ENCODE data around the gene TPM2. TPM values are rescaled to one million over a fixed set of nuclear protein-coding genes. Genes with fewer than 3 reads are reported as not detected.
A peak's percentile ranks its signal among the peaks of the same experiment; 100 is the strongest.

Gene TPM2
- total and polyA plus RNA-seq, 2 donors from 2014 or later = 218 to 287 TPM

- no peak for TF ChIP-seq CTCF (IDR thresholded peaks at IDR 0.05; ENCODE audit: borderline replicate concordance, extremely low read depth, insufficient read depth)
- Histone ChIP-seq H3K36me3 (ENCODE audit: control insufficient read depth in 2 of 3, insufficient read depth in 3 of 3, low read length in 3 of 3) (peaks cover 0 to 2% (median 0%) of the 10 kb centered on the region in 3 donors), H3K9me3 (ENCODE audit: control insufficient read depth in 2 of 3, insufficient read depth in 1 of 3, low read length in 3 of 3) (no peaks in the 10 kb centered on the region), H3K9ac (ENCODE audit: low read length in 3 of 3) (no peak overlapping the region), H3K4me1 (ENCODE audit: control insufficient read depth in 2 of 3, insufficient read depth in 2 of 3, low read depth in 1 of 3, low read length in 3 of 3) (peaks cover 0 to 2% (median 0%) of the 10 kb centered on the region in 3 donors), H3K27me3 (ENCODE audit: control insufficient read depth, insufficient read depth, low read length) (no peaks in the 10 kb centered on the region), H3K27ac (ENCODE audit: low read depth in 2 of 2, low read length in 2 of 2) (no peak overlapping the region), H3K4me3 (ENCODE audit: low read length in 3 of 3) (no peak overlapping the region)
- DNase-seq = peak in 1 of 5 donors; percentile 60
- intact Hi-C loops (cut with DNase I) = no loop called here
- FAIRE-seq = no peak
Measured at GRCh38 chr9:35681341-35682002, 8.3 kb downstream of the TPM2 start.

- intact Hi-C loops (cut with DNase I) = no loop called here
- no peaks in the 10 kb centered on the region for H3K9me3 ChIP-seq (ENCODE audit: control insufficient read depth in 2 of 3, insufficient read depth in 1 of 3, low read length in 3 of 3)
- no peak overlapping the region for H3K9ac ChIP-seq (ENCODE audit: low read length in 3 of 3)
- peaks cover 0 to 5% (median 0%) of the 10 kb centered on the region in 3 donors for H3K4me1 ChIP-seq (ENCODE audit: control insufficient read depth in 2 of 3, insufficient read depth in 2 of 3, low read depth in 1 of 3, low read length in 3 of 3)
- no peak for DNase-seq
- H3K36me3 ChIP-seq (ENCODE audit: control insufficient read depth in 2 of 3, insufficient read depth in 3 of 3, low read length in 3 of 3) = peaks cover 0 to 2% (median 0%) of the 10 kb centered on the region in 3 donors
- H3K4me3 ChIP-seq (ENCODE audit: low read length in 3 of 3) = no peak overlapping the region
- FAIRE-seq = no peak
- no peak overlapping the region for H3K27ac ChIP-seq (ENCODE audit: low read depth in 2 of 2, low read length in 2 of 2)
- H3K27me3 ChIP-seq (ENCODE audit: control insufficient read depth, insufficient read depth, low read length) = no peaks in the 10 kb centered on the region
- no peak for TF ChIP-seq CTCF (IDR thresholded peaks at IDR 0.05; ENCODE audit: borderline replicate concordance, extremely low read depth, insufficient read depth)
Measured at GRCh38 chr9:35680331-35681105, 9.2 kb downstream of the TPM2 start.

- H3K27ac ChIP-seq (ENCODE audit: low read depth in 2 of 2, low read length in 2 of 2) = no peak overlapping the region
- peaks cover 0 to 3% (median 0%) of the 10 kb centered on the region in 3 donors for H3K4me1 ChIP-seq (ENCODE audit: control insufficient read depth in 2 of 3, insufficient read depth in 2 of 3, low read depth in 1 of 3, low read length in 3 of 3)
- FAIRE-seq (no peak), DNase-seq (peak in 1 of 5 donors; percentile 29)
- H3K9ac ChIP-seq (ENCODE audit: low read length in 3 of 3) = no peak overlapping the region
- H3K36me3 ChIP-seq (ENCODE audit: control insufficient read depth in 2 of 3, insufficient read depth in 3 of 3, low read length in 3 of 3) = no peaks in the 10 kb centered on the region
- H3K4me3 ChIP-seq (ENCODE audit: low read length in 3 of 3) = no peak overlapping the region
- intact Hi-C loops (cut with DNase I) = no loop called here
- H3K9me3 ChIP-seq (ENCODE audit: control insufficient read depth in 2 of 3, insufficient read depth in 1 of 3, low read length in 3 of 3) = no peaks in the 10 kb centered on the region
- no peaks in the 10 kb centered on the region for H3K27me3 ChIP-seq (ENCODE audit: control insufficient read depth, insufficient read depth, low read length)
- TF ChIP-seq CTCF (IDR thresholded peaks at IDR 0.05; ENCODE audit: borderline replicate concordance, extremely low read depth, insufficient read depth) = no peak
Measured at GRCh38 chr9:35679766-35680330, 9.9 kb downstream of the TPM2 start.

Measured in kidney (tissue), 14 donors.